Mucosa of stomach (tissue), 1 donor: ENCODE measurements around the gene FILIP1L.

Source experiments
- H3K27me3 ChIP-seq: one replicate; pipeline ENCODE4 v1.7.0; 2013; ENCODE audit warnings: mild to moderate bottlenecking, low read length; ENCODE audit not compliant: control insufficient read depth, insufficient read depth
- H3K36me3 ChIP-seq: one replicate; pipeline ENCODE4 v1.7.0; 2013; ENCODE audit warnings: low read length; ENCODE audit not compliant: control insufficient read depth, insufficient read depth
- H3K4me1 ChIP-seq: one replicate; pipeline ENCODE4 v1.7.0; 2013; ENCODE audit warnings: mild to moderate bottlenecking, low read length; ENCODE audit not compliant: control insufficient read depth, insufficient read depth
- H3K4me3 ChIP-seq: one replicate; pipeline ENCODE4 v1.7.0; 2013; ENCODE audit warnings: low read length
- H3K9ac ChIP-seq: one replicate; pipeline ENCODE4 v1.7.0; 2013; ENCODE audit warnings: mild to moderate bottlenecking, low read length, moderate library complexity
- H3K9me3 ChIP-seq: one replicate; pipeline ENCODE4 v1.7.0; 2013; ENCODE audit warnings: mild to moderate bottlenecking, low read length, moderate library complexity; ENCODE audit not compliant: control insufficient read depth
- donor health status: Pancreatic carcinoma.

The FILIP1L gene

DNA sequence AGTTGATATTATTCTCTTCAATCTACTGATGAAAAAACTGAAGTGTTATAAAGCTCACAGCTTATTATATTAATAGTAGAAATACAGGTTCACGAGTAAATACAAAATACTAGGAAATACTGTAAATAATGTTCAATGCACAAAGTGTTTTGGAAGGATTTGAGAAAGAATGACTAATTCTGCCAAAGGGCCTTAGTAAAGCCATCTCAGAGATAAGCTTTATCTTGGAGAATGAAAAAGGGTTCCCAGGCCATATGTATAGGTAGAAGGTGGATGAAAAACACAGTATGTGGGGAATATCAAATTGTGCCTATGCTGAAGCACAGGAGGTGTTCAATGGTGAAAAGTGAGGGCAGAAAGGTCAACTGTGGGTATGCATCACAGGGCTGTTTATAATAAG lies 173.1 kb downstream of the FILIP1L start:
- no peaks in the 10 kb centered on the region for H3K27me3 ChIP-seq
- peaks cover 63% of the 10 kb centered on the region for H3K4me1 ChIP-seq
- H3K9ac ChIP-seq, result no peak overlapping the region
- no peaks in the 10 kb centered on the region for H3K9me3 ChIP-seq
- no peak overlapping the region for H3K4me3 ChIP-seq
- no peaks in the 10 kb centered on the region for H3K36me3 ChIP-seq

GRCh38 chr3:99940350-99940749 lies 174.0 kb downstream of the FILIP1L start:
- Histone ChIP-seq H3K9ac (no peak overlapping the region), H3K4me1 (peaks cover 59% of the 10 kb centered on the region), H3K27me3 (no peaks in the 10 kb centered on the region), H3K9me3 (no peaks in the 10 kb centered on the region), H3K4me3 (no peak overlapping the region), H3K36me3 (no peaks in the 10 kb centered on the region)

GRCh38 chr3:99939876-99940275 lies 174.4 kb downstream of the FILIP1L start:
- H3K9ac ChIP-seq, result peak overlapping the region; percentile 42
- peaks cover 58% of the 10 kb centered on the region for H3K4me1 ChIP-seq
- no peaks in the 10 kb centered on the region for H3K27me3 ChIP-seq
- H3K9me3 ChIP-seq, result no peaks in the 10 kb centered on the region
- no peaks in the 10 kb centered on the region for H3K36me3 ChIP-seq
- no peak overlapping the region for H3K4me3 ChIP-seq

GRCh38 chr3:99938270-99938911 lies 175.9 kb downstream of the FILIP1L start:
- Histone ChIP-seq H3K4me1 (peaks cover 46% of the 10 kb centered on the region), H3K36me3 (no peaks in the 10 kb centered on the region), H3K9me3 (no peaks in the 10 kb centered on the region)

GRCh38 chr3:99934975-99935797 lies 179.1 kb downstream of the FILIP1L start:
- Histone ChIP-seq H3K9ac (peak overlapping the region; percentile 19), H3K36me3 (no peaks in the 10 kb centered on the region)

More at GRCh38 chr3:99938270-99938911, 175.9 kb downstream of the FILIP1L start:
- Histone ChIP-seq H3K4me3 (no peak overlapping the region), H3K9ac (no peak overlapping the region), H3K27me3 (no peaks in the 10 kb centered on the region)

GRCh38 chr3:99933971-99934750 lies 180.1 kb downstream of the FILIP1L start:
- Histone ChIP-seq H3K4me1 (peaks cover 44% of the 10 kb centered on the region), H3K27me3 (no peaks in the 10 kb centered on the region), H3K4me3 (no peak overlapping the region), H3K36me3 (no peaks in the 10 kb centered on the region), H3K9me3 (no peaks in the 10 kb centered on the region), H3K9ac (no peak overlapping the region)

More at GRCh38 chr3:99934975-99935797, 179.1 kb downstream of the FILIP1L start:
- H3K9me3 ChIP-seq, result no peaks in the 10 kb centered on the region
- H3K4me3 ChIP-seq, result no peak overlapping the region
- peaks cover 40% of the 10 kb centered on the region for H3K4me1 ChIP-seq
- H3K27me3 ChIP-seq, result no peaks in the 10 kb centered on the region

DNA sequence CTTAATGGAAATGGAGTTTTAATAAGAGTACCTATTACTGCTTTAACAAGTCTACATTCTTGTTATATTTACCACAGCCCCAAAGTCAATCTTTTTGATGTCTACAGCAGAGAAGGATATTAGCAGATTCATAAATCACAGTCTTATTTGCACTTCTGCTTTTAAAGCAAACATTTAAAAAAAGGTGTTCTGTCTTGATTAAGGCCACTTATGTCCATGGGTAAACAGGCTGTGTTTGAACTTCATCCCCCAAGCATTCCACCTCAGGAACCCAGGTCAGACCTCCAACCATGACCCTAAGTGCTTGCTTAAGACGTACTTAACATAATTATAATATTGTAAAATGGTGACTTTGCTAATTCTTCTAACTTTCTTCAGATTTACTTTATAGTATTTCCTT lies 183.2 kb downstream of the FILIP1L start:
- no peak overlapping the region for H3K4me3 ChIP-seq
- no peak overlapping the region for H3K9ac ChIP-seq
- no peaks in the 10 kb centered on the region for H3K27me3 ChIP-seq
- no peaks in the 10 kb centered on the region for H3K9me3 ChIP-seq
- H3K4me1 ChIP-seq, result peaks cover 29% of the 10 kb centered on the region
- H3K36me3 ChIP-seq, result no peaks in the 10 kb centered on the region

DNA sequence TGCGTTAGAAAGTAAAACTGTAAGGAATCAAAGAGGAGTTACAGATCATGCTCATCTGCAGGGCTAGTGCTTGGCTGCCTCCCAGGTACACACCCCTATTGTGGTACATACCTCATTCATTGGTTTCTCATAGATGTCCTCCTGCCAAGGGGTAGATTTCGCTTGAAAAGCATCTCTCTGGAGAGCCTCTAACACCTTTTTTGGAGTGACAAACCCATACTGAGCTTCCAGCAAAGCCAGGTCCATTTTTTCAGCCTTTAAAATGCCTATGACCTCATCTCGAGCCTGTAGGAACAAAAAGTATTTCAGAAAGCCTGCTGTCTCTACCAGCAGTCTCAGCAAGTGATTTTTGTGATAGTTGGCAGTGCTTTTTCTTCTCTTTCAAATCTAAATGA lies 184.6 kb downstream of the FILIP1L start:
- H3K27me3 ChIP-seq, result no peaks in the 10 kb centered on the region
- no peak overlapping the region for H3K4me3 ChIP-seq
- H3K36me3 ChIP-seq, result no peaks in the 10 kb centered on the region
- H3K4me1 ChIP-seq, result peaks cover 32% of the 10 kb centered on the region
- H3K9me3 ChIP-seq, result no peaks in the 10 kb centered on the region
- no peak overlapping the region for H3K9ac ChIP-seq

DNA sequence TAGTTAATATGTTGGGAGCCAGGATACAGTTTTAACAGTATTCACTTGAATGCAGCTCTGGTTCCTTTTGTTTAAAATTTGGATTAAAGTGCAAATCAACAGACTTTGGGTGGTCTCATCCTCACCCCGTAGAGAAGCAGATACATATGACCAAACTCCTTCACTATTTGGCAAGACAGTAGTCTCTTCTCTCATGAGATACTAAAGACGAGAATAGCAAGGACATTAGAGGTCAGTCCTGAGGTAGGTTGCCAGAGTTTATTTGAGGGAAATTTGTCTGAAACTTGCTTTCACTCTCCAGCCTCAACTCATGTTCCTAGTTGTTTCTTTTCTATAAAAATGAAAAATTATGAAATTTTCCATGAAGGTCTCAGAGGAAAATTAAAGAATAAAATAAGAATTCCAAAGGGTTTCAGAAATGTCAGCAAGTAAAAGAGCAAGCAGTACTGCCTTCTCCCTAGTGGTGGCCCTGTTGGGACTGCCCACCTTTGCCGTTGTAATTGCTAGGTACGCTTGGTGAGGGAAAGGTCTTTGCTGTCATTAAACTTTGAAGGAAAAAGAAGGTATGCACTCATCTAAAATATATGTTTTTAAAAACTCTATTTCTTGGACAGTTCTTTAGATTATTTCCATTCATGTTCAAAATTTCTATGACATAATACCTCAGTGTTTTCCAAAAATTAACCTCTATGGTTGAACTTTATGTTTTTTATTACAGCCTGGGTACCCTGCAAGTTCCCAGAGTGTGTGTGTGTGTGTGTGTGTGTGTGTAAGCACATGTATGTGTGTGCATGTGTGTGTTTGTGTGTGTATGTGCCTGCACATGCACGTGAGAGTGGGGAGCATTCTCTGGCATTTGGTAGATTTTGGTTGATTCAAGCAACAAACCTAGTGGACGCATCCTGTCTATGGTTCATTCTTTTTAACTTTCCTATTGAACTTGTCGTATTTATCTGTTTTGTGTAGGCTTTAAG lies 185.2 kb downstream of the FILIP1L start:
- Histone ChIP-seq H3K9ac (no peak overlapping the region), H3K36me3 (no peaks in the 10 kb centered on the region), H3K4me1 (peaks cover 35% of the 10 kb centered on the region), H3K4me3 (no peak overlapping the region), H3K27me3 (no peaks in the 10 kb centered on the region), H3K9me3 (no peaks in the 10 kb centered on the region)

GRCh38 chr3:99927671-99928457 lies 186.4 kb downstream of the FILIP1L start:
- H3K27me3 ChIP-seq, result no peaks in the 10 kb centered on the region
- no peaks in the 10 kb centered on the region for H3K36me3 ChIP-seq
- H3K4me1 ChIP-seq, result peaks cover 40% of the 10 kb centered on the region
- no peak overlapping the region for H3K9ac ChIP-seq
- no peaks in the 10 kb centered on the region for H3K9me3 ChIP-seq
- no peak overlapping the region for H3K4me3 ChIP-seq
